BJ (cell line): Measurements from ENCODE around the gene MIF. TPM values are rescaled to one million over a fixed set of nuclear protein-coding genes. Genes with fewer than 3 reads are reported as not detected.

Experiments
- CTCF ChIA-PET: fragments of 350-600 bp; formaldehyde crosslinking; extraction: SDS; loops from one replicate; lab custom pipeline; 2021; ENCODE audit warnings: antibody characterized with exemption, inconsistent platforms; lab: Yijun Ruan, JAX
- POLR2A ChIA-PET: fragments of 300-600 bp; sonication (Branson Sonifier 250); formaldehyde crosslinking; extraction: SDS; loops from one replicate; lab custom pipeline; 2021; ENCODE audit warnings: antibody characterized with exemption; lab: Charles Lee
- DNase-seq: peaks from one replicate; pipeline ENCODE4 v3.0.0-alpha.2; 2011; ENCODE audit warnings: low read depth
- H3K27me3 ChIP-seq: 2 replicates; pipeline ENCODE4 v1.6.0; 2011; ENCODE audit warnings: low read length; ENCODE audit not compliant: control insufficient read depth, insufficient read depth
- H3K36me3 ChIP-seq: 2 replicates; pipeline ENCODE4 v1.5.1; 2011; ENCODE audit warnings: low read length; ENCODE audit not compliant: control insufficient read depth, insufficient read depth
- H3K4me3 ChIP-seq: 2 replicates; pipeline ENCODE4 v1.5.1; 2011; ENCODE audit warnings: low read depth, mild to moderate bottlenecking, control low read depth, low read length
- polyA minus RNA-seq: library from RNA; depleted of rRNA, polyadenylated mRNA; stranded (reverse); fragments of >200 nt; gene quantifications from 2 replicates; pipeline ENCODE4 v1.2.3, GENCODE V29; 2011; rRNA and poly(A)+ RNA removed
- polyA plus RNA-seq: library from polyadenylated mRNA; depleted of rRNA; stranded (reverse); fragments of >200 nt; gene quantifications from 2 replicates; pipeline ENCODE4 v1.2.3, GENCODE V29; 2011; rRNA removed
- TF ChIP-seq, protein P1 (sequence below): IDR thresholded peaks from 2 replicates; pipeline ENCODE4 v1.5.1; 2011; ENCODE audit warnings: low read depth, mild to moderate bottlenecking, control low read depth, inconsistent platforms, low read length, moderate library complexity; ENCODE audit not compliant: insufficient read depth

MIF gene
- polyA plus RNA-seq = 202 and 246 TPM in 2 replicates
- polyA minus RNA-seq = 65.6 and 70.0 TPM in 2 replicates

DNA sequence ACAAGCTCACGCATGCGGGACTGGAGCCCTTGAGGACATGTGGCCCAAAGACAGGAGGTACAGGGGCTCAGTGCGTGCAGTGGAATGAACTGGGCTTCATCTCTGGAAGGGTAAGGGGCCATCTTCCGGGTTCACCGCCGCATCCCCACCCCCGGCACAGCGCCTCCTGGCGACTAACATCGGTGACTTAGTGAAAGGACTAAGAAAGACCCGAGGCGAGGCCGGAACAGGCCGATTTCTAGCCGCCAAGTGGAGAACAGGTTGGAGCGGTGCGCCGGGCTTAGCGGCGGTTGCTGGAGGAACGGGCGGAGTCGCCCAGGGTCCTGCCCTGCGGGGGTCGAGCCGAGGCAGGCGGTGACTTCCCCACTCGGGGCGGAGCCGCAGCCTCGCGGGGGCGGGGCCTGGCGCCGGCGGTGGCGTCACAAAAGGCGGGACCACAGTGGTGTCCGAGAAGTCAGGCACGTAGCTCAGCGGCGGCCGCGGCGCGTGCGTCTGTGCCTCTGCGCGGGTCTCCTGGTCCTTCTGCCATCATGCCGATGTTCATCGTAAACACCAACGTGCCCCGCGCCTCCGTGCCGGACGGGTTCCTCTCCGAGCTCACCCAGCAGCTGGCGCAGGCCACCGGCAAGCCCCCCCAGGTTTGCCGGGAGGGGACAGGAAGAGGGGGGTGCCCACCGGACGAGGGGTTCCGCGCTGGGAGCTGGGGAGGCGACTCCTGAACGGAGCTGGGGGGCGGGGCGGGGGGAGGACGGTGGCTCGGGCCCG is at the start of gene MIF:
TSS of gene MIF (plus strand) at position 439 of the 765 bp plus-strand sequence. CDS start at position 531, 92 bp downstream.
- Histone ChIP-seq H3K27me3 (no peaks in the 10 kb centered on the region), H3K4me3 (peak within 1 kb of the TSS; percentile 78), H3K36me3 (peaks cover 21% of the 10 kb centered on the region)
- POLR2A ChIA-PET = interaction anchor here (0.6 to 1.0 kb wide), 3 partner anchors 19 to 612 kb away, joined by 3 to 11 read pairs (median 5); no protein-coding TSS in a partner anchor
- DNase-seq = peak; percentile 50
- TF ChIP-seq, protein P1, sequence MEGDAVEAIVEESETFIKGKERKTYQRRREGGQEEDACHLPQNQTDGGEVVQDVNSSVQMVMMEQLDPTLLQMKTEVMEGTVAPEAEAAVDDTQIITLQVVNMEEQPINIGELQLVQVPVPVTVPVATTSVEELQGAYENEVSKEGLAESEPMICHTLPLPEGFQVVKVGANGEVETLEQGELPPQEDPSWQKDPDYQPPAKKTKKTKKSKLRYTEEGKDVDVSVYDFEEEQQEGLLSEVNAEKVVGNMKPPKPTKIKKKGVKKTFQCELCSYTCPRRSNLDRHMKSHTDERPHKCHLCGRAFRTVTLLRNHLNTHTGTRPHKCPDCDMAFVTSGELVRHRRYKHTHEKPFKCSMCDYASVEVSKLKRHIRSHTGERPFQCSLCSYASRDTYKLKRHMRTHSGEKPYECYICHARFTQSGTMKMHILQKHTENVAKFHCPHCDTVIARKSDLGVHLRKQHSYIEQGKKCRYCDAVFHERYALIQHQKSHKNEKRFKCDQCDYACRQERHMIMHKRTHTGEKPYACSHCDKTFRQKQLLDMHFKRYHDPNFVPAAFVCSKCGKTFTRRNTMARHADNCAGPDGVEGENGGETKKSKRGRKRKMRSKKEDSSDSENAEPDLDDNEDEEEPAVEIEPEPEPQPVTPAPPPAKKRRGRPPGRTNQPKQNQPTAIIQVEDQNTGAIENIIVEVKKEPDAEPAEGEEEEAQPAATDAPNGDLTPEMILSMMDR = peak; percentile 85
- CTCF ChIA-PET = interaction anchor here (0.7 to 1.9 kb wide), 19 partner anchors 9 to 303 kb away, joined by 3 to 11 read pairs (median 4); partner anchors contain the start of gene SLC2A11

DNA sequence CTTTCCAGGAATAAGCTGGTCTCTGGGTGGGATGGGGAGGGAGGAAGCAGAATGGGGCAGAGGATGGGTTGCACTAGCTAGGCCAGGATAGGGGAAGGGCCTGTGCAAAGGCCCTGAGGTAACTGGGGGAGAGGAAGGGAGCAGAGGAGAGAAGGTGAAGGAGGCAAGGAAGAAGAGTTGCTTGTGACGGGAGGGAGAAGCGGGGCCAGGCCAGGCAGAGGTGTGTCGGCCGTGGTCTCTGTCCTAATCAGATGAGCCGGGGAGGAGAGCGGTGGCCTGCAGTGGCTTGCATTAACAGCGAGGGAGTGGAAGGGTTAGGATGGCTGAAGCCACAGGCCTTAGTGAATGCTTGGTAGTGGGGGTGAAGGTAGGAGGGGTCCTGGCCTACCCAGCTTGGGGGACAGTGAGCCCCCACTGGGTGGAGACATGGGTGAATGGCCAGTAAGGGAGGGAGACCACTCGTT is 49.4 kb upstream of the MIF start:
- H3K36me3 ChIP-seq = no peaks in the 10 kb centered on the region
- CTCF ChIA-PET = interaction anchor here (1.0 to 11.1 kb wide), 5 partner anchors 10 to 75 kb away, joined by 3 to 272 read pairs (median 8); partner anchors contain the start of genes C22orf15, CHCHD10, MMP11 and SLC2A11
- POLR2A ChIA-PET = no interaction called here
- TF ChIP-seq, protein P1 = no peak
- no peak for DNase-seq
- H3K27me3 ChIP-seq = peaks cover 2% of the 10 kb centered on the region; the same call in 1 of the 2 replicates
- no peak overlapping the region for H3K4me3 ChIP-seq

DNA sequence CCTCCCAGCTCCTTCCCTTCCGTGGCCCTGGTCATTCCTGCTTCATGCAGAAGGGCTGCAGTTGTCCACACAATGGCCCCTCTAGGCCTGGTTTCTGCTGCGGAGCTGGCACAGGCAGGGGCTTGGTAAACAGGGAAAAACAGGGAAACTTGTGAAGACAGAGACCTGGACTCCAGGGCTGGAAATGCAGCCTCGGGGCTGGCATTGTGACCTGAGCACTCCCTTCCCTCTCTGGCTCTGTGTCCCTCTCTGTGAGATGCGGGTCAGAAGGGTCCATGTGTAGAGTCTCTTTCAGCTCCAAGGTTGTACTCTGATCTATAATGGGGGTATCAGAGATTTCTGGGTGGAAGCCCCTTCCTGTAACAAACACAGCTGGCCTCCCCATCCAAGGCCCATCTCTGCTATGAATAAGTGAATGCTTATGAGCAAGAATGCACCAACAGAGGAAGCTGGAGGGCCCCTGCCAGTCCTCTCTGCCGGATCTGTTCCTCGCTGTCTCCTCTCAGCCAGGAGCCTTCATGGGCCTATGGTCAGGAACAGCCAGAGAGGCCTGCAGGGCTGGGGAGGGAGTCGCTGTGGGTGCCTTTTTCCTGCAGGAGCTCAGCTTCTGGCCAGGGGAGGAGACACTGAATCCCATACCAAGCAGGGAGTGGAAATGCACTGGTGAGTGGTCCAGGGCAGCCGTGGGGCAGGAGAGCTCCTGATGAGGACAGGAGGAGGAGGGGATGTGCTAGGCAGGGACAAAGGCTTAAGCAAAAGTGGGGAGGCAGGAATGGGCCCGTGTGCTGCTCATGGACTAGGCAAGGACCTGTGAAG is 48.7 kb upstream of the MIF start:
- POLR2A ChIA-PET = interaction anchor here (0.7 kb wide), 1 partner anchor 58 kb away, joined by 3 read pairs; no protein-coding TSS in a partner anchor
- no peak for DNase-seq
- peaks cover 2% of the 10 kb centered on the region; the same call in 1 of the 2 replicates for H3K27me3 ChIP-seq
- TF ChIP-seq, protein P1 = no peak
- H3K4me3 ChIP-seq = no peak overlapping the region
- CTCF ChIA-PET = interaction anchor here (0.7 to 11.1 kb wide), 8 partner anchors 11 to 301 kb away, joined by 3 to 272 read pairs (median 4); partner anchors contain the start of genes C22orf15, CHCHD10, MIF and MMP11
- no peaks in the 10 kb centered on the region for H3K36me3 ChIP-seq

DNA sequence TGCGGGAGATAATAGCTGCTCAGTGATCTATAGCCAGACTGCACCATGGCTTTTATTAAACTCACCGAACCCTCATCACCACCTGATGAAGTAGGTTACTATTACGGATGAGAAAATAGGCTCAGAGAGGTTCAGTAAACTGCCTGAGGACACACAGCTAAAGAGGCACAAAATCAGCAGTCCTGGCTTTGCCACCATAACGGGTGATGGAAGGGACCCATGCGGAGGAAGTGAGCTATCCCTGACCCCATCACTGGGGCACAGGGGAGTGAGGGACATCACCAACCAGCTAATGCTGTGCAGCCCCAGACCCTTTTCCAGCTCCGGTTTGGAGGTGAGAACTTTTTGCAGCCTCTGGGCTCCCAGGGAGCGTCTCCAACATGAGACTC is 48.1 kb upstream of the MIF start:
- POLR2A ChIA-PET = interaction anchor here (0.7 to 1.0 kb wide), 2 partner anchors 59 to 75 kb away, joined by 3 to 4 read pairs; no protein-coding TSS in a partner anchor
- H3K27me3 ChIP-seq = peaks cover 2% of the 10 kb centered on the region; the same call in 1 of the 2 replicates
- no peak for DNase-seq
- TF ChIP-seq, protein P1 = no peak
- CTCF ChIA-PET = interaction anchor here (0.7 to 11.1 kb wide), 11 partner anchors 10 to 302 kb away, joined by 3 to 272 read pairs (median 3); partner anchors contain the start of genes C22orf15, CHCHD10, MIF and MMP11
- H3K4me3 ChIP-seq = no peak overlapping the region
- H3K36me3 ChIP-seq = no peaks in the 10 kb centered on the region
